ENCODE data around the gene TTC39C.
"Not testable (repeated sequence)": the region's sequence is repeated elsewhere in the genome, so short reads cannot be mapped to it uniquely, and the experiment has no call there.

The TTC39C gene

DNA sequence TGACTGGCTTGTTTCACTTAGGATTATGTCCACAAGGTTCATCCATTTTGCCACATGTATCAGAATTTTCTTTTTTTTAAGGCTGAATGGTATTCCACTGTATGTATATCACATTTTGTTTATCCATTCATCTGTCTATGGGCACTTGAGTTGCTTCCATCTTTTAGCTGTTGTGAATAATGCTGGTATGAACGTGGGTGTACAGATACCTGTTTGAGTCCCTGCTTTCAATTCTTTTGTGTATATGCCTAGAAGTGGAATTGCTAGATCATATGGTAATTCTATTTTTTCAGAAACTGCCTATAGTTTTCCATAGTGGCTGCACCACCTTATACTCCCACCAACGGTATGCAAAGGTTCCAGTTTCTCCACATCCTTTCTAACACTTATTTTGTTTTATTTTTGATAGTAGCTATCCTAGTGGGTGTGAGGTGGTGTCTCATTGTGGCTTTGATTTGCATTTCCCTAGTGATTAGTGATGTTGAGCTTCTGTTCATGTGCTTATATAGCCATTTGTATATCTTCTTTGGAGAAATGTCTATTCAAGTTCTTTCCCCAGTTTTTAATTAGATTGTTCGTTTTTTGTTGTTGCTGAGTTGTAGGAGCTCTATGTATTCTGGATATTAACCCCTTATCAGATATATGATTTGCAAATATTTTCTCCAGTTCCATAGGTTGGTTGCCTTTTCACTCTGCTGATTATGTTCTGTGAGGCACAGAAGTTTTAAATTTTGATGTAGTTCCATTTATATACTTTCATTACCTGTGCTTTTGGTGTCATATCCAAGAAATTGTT lies 40.7 kb downstream of the TTC39C start:
- DNase-seq: no peak

DNA sequence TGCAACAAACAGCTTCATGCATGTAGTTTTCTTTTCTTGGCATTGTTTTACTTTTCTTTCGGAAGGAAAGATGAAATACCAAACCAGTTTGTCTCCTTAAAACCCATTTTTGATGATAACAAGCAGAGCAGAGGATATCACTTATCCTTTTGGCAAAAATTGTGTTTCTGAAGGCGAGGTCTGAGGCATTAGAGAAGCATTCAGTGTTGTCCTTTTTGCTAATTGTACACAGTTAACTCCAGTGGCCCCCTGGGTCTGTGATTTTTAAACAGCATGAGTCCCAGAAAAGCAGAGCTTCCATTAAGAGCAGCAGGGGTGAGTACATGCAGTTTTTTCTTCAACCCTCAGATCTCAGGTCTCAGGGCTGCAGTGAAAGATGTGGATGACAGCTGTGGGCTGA lies 41.3 kb downstream of the TTC39C start:
- DNase-seq: no peak

DNA sequence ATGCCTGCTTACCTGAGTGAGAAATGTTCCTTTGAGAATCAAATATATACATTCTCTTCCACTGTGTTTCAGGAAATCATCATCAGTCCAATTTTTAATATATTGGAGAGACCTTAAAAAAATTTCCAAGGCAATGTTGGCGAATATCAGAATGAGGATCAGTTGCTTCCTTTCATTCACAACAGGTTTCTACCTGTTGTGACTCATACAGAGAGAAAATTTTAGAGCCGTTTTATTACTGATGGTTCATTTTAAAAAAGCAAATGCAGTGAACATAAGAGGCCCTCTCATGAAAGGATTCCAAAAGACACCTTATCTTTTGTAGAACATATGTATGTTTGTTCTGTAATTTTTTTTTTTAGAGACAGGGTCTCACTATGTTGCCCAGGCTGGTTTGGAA lies 42.0 kb downstream of the TTC39C start:
- DNase-seq: no peak

DNA sequence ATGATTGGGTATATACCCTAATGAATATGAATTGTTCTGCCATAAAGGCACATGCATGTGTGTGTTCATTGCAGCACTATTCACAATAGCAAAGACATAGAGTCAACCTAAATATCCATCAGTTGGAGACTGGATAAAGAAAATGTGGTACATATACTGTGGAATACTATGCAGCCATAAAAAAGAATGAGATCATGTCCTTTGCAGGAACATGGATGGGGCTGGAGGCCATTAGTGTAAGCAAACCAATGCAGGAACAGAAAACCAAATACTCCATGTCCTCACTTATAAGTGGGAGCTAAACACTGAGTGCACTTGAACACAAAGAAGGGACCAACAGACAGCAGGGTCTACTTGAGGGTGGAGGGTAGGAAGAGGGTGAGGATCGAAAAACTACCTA lies 43.2 kb downstream of the TTC39C start:
- no peak for DNase-seq

DNA sequence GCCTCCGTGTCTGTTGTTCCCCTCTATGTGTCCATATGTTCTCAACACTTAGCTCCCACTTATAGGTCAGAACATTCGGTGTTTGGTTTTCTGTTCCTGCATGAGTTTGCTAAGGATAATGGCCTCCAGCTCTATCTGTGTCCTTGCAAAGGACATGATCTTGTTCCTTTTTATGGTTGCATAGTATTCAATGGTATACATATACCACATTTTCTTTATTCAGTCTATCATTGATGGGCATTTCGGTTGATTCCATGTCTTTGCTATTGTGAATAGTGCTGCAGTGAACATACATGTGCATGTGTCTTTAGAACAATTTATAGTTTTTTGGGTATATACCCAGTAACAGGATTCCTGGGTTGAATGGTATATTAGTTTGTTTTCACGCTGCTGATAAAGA lies 44.8 kb downstream of the TTC39C start:
- DNase-seq: not testable (repeated sequence)

DNA sequence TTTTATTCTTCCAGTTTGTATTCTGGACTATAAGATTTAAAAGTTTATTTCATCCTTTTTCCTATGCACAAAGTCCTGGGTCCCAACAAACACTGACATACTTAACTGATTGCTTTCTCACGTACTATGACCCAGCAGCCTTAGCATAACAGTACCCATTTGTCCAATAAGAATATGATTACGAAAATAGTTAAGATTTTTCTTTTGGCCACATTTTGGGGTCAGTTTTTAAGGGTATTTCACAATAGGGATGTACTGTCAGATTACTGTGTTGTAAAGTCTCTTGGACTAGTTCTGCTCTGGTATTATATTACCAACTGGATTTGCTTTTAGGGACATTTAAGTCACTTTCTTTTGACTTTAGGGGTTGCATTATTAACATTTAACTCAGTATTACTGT lies 46.1 kb downstream of the TTC39C start:
- no peak for DNase-seq

DNA sequence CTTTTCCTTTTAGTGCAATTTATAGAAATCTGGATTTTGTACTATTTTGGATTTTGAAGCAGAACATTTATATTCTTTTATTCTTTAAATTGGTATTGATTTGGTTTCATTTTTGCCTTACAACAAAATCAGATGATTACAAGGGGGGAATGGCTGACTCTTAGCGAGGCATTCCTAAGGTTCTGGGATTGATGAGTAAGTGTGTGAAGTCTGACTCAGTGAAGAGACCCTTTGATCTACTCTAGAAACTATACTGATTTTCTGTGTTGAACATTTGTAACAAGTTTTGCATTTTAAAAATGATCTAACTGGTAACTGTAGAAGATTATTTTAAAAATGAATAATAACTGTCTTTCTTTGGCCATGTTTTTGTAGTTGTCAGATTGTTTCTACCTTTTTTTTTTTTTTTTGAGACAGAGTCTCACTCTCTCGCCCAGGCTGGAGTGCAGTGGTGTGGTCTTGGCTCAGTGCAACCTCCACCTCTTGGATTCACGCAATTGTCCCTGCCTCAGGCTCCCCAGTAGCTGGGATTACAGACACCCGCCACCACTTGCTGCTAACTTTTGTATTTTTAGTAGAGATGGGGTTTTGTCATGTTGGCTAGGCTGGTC lies 48.7 kb downstream of the TTC39C start:
- DNase-seq: peak; percentile 39

DNA sequence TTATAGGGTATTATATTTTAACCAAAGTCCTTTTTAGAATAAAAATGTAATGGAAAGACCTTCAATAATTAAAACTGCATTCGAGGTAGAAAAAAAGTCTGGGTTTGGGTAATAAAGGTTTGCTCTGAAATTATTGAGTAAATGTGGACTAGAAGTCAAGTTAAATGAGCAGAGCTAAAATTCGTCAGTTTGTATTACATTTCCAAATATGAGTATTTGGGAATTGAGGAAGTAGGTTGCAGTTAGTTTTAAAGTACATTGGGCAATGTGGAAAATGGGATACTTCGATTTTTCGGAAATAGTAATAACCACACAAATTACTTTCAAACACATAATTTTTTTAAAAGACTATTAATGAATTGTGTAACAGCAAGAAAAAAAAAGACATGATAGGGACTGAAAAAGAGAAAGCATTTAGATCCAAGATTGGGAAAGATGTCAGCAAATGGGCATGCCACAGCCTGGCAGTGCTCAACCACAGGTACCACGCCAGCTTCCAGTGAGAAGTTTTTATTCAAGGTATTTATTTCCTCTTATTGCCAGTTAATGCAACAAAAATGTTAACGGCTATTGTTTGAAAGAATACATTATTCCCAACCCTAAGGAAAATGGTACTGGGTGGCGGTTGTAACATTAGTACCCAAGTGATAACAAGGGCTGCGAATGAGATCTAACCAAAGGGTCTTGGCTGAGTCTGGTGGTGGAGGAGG lies 50.0 kb downstream of the TTC39C start:
- DNase-seq: no peak

DNA sequence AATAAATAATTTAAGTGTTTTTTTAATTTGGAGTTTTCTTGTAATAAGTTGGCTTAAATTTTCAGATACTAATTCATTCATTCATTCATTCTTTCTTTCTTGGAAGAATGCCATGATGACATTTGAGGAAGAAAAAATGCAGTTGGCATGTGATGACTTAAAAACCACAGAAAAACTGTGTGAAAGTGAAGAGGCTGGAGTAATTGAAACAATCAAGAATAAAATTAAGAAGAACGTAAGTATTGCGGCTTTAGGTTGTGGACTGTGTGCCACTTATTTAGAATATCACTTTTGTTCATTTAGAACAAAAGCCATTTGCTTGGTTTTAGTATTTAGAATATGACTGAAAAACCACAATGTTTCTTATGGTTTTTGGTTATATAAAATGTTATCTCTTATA lies 51.4 kb downstream of the TTC39C start:
- DNase-seq: no peak

DNA sequence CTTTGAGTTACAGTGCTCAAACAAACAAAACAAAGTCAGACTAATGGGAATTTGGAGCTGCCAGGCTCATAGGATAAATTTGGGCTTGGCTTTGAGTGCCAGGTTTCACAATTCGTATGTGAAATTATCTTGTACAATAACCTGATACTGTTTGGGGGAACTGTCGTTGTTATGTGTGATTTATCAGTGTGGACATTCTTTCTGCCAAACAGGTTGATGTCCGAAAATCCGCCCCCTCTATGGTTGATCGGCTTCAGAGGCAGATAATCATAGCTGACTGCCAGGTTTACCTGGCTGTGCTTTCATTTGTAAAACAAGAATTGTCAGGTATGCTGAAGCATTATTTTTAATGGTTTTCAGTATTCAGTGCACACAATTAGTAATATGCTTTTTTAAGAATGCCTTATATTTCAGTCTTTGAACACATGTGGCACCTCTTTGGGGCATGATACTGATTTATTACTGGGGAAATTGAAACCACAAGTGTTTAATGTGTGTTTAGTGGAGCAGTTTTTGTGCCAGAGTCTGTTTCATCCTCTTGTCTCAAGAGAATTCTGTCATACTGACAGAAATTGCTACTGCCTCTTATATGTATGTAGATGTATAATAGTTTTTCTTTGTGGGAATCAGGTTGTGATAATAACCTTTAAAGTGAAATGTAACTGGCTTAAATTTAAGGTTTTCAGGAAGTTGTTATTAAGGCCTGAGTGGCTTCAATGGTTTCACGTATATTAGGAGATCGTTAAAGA lies 54.6 kb downstream of the TTC39C start:
- no peak for DNase-seq

DNA sequence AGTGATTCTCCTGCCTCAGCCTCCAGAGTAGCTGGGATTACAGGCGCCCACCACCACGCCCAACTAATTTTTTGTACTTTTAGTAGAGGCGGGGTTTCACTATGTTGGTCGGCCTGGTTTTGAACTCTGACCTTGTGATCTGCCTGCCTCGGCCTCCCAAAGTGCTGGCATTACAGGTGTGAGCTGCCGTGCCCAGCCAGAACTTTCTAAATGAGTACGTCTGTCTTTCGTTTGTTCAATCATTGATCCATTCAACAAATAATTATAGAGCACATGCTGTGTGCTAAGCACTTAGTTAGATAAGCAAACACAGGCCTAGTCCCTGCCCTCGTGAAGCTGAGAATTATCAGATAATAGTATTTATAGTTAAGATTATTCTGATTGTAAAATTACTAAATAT lies 56.5 kb downstream of the TTC39C start:
- no peak for DNase-seq

DNA sequence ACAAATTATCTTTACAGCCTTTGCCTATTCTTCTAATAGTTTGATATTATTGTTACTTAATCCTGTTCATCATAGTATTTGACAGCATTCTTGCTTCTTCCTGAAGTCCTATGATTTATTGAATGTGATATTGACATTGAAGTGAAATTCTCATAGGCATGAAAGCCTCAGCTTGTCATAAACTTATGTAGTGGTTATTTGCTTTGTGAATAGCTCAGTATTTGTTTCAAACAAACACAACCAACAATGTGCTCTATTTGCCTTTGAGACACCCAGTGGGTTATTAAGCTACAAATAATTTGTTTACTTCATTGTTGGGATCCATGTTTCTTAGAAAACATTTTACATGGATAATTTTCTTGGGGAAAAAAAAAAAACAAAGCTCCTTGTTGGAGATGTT lies 57.2 kb downstream of the TTC39C start:
- no peak for DNase-seq

DNA sequence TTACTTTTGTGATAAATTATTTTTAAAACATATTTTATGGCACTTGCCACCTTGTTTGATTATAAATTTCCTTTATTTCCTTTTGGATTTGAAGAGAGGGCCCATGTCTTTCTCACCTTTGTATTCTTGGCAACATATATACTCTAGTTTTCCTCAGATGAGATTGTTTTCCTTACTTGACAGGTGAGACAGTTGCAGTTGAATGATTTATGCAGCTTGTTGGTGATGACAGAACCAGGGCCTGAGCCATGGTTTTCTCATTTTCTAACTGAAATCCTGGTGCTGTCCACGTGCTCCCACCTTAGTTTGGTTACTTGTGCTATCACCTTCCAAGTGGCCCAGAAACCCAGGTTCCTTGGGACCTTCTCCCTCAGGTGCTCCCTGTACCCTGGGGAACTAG lies 58.2 kb downstream of the TTC39C start:
- DNase-seq: no peak

DNA sequence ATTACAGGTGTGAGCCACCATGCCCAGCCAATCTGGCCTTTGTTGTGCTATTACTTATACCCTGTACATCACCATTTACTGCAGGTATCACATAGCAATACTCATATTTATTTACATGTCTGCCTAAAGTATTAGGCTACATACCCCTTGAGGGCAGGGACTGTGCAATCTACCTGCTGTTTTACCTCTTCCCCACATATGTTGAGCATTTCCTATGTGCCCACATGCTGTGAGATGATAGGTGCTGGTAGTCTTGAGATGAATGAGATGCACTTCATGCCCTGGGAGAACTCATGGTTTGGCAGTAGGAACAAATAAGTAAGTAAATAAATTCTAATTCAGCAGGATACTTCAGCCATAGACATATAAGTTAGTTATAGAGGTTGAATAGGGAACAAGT lies 59.2 kb downstream of the TTC39C start:
- DNase-seq: no peak

DNA sequence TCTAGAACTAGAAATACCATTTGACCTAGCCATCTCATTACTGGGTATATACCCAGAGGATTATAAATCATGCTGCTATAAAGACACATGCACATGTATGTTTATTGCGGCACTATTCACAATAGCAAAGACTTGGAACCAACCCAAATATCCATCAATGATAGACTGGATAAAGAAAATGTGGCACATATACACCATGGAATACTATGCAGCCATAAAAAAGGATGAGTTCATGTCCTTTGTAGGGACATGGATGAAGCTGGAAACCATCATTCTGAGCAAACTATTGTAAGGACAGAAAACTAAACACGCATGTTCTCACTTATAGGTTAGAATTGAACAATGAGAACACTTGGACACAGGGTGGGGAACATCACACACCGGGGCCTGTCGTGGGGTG lies 60.2 kb downstream of the TTC39C start:
- DNase-seq: not testable (repeated sequence)

DNA sequence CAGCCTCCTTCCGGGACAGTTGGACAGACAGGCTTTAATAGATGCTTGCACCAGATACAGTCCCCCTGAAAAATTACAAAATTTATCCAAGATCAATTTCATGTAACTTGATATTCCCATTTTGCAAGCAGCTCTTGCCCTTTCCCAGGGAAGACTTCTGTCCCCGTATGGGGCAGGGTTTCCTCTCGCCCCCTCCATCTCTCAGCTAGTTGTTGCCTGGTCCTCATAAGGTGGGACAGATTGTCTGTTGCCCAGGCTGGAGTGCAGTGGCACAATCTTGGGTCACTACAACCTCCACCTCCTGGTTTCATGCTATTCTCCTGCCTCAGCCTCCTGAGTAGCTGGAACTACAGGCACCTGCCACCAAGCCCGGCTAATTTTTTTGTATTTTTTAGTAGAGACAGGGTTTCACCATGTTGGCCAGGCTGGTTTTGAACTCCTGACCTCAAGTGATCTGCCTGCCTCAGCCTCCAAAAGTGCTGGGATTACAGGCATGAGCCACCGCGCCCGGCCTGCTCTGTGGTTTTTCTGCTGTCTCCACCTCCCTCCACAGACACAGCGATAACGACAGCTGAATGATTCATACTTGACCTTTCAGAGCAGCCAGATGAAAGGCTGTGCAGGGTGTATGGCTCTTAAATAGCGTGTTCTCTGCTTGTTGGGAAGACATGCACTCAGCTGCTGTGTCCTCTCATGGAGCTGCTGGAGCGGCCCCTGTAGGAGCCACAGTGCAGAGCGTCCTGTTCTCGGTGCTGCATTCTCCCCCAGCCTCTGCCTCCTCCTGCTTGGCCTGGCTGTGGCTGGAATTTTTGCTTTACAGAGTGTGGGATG lies 61.4 kb downstream of the TTC39C start:
- peak; percentile 84 for DNase-seq

DNA sequence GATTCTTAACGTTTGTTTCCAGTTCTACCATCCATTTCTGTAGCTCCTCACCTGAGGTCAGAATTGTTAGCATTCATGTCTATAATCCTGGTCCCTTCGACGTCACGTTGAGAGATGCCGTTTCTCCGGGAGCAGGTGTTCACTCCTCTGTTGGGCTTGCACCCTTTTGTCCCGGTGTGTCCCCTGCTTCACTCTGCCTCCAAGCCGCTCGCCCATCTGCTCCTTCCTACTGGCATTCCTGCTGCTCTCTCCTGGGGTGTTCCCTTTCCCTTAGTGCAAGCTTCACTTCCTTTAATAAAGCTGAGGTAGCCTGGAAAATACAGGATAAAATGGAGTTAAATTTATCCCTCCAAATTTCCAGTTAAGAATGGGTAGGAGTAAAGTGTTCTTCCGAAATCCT lies 62.4 kb downstream of the TTC39C start:
- DNase-seq: no peak

DNA sequence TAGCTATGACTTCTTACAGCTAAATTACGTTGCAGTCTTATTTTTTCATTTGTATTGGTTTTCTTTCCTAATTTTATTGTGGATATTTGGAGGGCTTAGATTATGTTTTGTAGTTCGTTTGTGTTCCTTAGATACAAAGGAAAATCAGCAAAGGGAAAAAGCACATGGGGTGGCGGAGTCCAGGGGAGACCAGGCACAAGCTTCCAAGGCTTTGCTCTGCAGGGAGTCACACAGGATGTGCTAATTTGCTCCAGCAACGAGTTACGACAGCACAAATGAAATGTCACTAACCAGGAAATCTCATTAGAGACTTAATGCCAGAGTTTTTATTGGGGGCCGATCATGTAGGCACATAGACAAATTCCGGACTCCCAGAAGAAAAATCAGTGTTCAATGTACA lies 63.8 kb downstream of the TTC39C start:
- no peak for DNase-seq

DNA sequence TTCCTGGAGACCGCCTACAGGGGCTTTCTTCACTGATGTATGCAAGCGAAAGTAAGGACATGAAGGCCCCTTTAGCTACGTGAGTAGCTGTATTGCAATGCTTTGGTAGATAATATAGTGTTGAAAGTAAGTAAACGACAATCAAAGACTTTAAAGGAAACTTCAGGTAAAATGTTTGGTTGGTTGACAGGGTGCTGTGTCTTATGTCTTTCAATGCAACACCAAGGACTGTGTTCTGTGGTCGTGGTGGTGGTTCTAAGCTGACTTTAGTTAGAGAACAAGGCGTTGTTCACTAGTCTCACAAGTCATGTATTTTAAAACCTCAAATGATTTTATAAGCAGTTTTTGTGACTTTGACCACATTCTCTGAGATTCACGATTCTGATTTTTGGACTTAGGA lies 66.3 kb downstream of the TTC39C start:
- no peak for DNase-seq

DNA sequence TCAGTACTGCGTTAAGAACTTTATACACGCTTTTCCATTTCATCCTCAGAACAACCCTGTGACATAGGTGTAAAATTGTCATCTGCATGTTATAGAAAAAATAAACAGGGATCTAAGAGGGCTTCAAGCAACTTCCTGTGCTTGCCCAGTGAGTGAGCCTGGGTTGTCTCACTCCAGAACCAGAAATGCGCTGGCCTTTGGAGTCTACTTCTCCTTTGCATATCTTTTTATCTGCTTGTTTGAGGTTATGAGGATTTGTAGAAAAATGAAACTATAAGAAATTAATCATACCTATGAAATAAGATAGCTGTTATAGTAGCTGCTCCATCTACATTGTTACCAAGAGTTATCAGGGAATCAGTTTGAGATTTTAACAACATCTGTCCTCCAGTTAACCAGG lies 69.0 kb downstream of the TTC39C start:
- DNase-seq: no peak

DNA sequence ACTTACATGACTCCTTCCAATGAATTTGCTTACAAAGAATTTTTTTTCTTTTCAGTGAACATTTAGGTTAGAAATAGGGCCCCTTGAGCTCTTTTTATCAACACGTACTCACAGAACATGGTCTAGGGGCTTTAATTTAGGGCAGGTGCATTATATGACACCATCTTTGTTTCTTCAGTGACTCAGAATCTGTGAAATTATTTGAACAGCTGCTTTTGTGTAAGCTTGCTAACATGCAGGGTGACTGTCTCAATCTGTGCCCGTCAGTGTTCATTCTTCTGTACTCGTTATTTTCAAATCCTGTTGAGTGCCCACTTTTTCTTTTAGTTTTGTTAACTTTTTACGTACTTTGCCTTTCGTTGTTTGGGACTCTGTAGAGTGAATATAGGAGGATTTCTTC lies 71.5 kb downstream of the TTC39C start:
- DNase-seq: no peak

DNA sequence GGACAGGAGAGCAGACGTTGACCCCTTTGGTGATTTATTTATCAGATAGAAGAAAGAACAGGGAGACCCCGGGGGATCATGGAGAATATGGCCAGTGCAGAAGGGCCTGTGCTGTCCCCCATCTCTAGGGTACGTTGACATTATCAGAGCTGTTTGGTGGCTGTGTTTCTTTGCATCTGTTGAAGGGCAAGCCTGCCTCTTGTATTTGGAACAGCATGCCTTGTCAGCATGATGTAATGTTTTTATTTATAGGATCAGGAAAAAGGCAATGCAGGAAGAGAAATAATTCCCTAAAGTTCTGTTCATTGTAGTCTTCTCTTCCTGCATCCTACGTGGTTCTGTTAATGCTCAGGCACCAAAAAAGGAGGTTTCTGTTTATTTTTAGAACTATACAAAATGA lies 74.5 kb downstream of the TTC39C start:
- DNase-seq: no peak

Measured in CD4-positive, alpha-beta T cell treated with Interleukin-6 for 4 hours (primary cell).